RWPE2 (cell line): ENCODE results near the gene CENPP.

Source experiments
- ATAC-seq: fragments of 200-7000 bp; cut with Tn5 transposase; 3 replicates; pipeline ENCODE4 v1.9.1; 2021; ENCODE audit warnings: low read depth
- DNase-seq: peaks from one replicate; pipeline ENCODE4 v3.0.0-alpha.2; 2020; ENCODE audit warnings: low spot score
- H3K27ac ChIP-seq: fragments of 450-650 bp; 2 replicates; pipeline ENCODE4 v1.5.1; 2017; ENCODE audit warnings: mild to moderate bottlenecking; ENCODE audit not compliant: poor library complexity, severe bottlenecking
- H3K27me3 ChIP-seq: fragments of 250-450 bp; sonication (Bioruptor Pico); 2 replicates; pipeline ENCODE4 v1.5.1; 2021; ENCODE audit warnings: mild to moderate bottlenecking, moderate library complexity; ENCODE audit not compliant: insufficient read depth, poor library complexity, severe bottlenecking
- H3K36me3 ChIP-seq: fragments of 250-450 bp; sonication (Bioruptor Pico); 2 replicates; pipeline ENCODE4 v1.5.1; 2020; ENCODE audit warnings: low read depth, mild to moderate bottlenecking, moderate library complexity
- H3K4me1 ChIP-seq: fragments of 250-450 bp; sonication (Bioruptor Pico); 2 replicates; pipeline ENCODE4 v1.5.1; 2021; ENCODE audit warnings: mild to moderate bottlenecking, moderate library complexity; ENCODE audit not compliant: insufficient read depth, poor library complexity, severe bottlenecking
- H3K4me3 ChIP-seq: fragments of 250-450 bp; sonication (Bioruptor Pico); 2 replicates; pipeline ENCODE4 v1.5.1; 2021; ENCODE audit warnings: mild to moderate bottlenecking, moderate library complexity; ENCODE audit not compliant: severe bottlenecking
- H3K9me3 ChIP-seq: fragments of 250-450 bp; sonication (Bioruptor Pico); 2 replicates; pipeline ENCODE4 v1.5.1; 2021; ENCODE audit warnings: mild to moderate bottlenecking, moderate library complexity; ENCODE audit not compliant: severe bottlenecking
- CTCF ChIP-seq: fragments of 450-650 bp; IDR thresholded peaks from one replicate; pipeline ENCODE4 v1.5.1; 2017; ENCODE audit warnings: mild to moderate bottlenecking, moderate library complexity; ENCODE audit not compliant: poor library complexity, severe bottlenecking

The CENPP gene

GRCh38 chr9:92633614-92634278 is 308.0 kb downstream of the CENPP start:
- no peak overlapping the region for H3K4me3 ChIP-seq
- TF ChIP-seq CTCF = no peak
- H3K27ac ChIP-seq = no peak overlapping the region
- DNase-seq (no peak), ATAC-seq (no peak)
- H3K36me3 ChIP-seq = peaks cover 50% of the 10 kb centered on the region
- no peaks in the 10 kb centered on the region for H3K27me3 ChIP-seq
- no peaks in the 10 kb centered on the region for H3K9me3 ChIP-seq
- H3K4me1 ChIP-seq = no peaks in the 10 kb centered on the region

DNA sequence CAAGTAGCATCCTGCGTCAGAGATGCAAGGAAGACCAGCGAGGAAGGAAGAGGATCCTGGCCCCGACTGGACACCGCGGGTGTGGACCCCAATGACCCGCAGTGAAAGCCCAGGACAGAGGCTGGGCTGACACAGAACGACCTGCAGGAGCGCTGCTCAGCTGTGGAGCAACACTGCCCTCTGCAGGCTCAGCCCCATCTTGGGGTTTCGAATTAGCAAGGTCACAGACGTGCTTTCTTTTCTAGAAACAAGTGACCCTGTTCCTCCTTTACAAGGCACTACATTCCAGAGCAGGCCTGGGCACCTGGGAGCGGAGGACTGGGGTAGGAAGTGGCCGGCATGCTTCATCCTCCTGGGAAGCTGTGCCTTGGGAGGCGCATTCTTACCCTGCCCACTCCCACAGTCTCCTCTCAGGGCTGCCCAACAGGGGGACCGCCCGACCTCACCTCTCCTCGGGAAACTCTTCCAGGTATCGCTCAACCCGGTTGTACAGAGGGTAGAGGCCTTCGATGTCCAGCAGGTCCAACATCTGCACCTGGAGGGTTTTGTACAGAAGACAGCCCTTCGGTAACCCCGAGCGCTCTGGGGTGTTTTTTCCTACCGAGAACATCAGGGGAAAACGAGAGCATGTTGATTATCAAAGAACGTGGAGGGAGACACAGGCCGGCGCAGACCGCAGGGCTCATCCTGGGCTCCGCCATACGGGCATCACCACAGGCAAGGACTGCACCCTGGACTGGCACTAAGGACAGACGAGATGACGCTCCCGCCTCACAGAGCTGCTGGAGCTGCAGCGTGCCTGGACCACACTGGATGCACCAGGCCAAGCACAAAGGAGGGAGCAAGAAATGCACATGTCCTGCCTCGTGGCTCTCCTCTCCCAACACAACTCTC is 309.2 kb downstream of the CENPP start:
- Histone ChIP-seq H3K4me1 (no peaks in the 10 kb centered on the region), H3K4me3 (no peak overlapping the region), H3K27me3 (no peaks in the 10 kb centered on the region), H3K9me3 (no peaks in the 10 kb centered on the region), H3K27ac (no peak overlapping the region), H3K36me3 (peaks cover 53% of the 10 kb centered on the region)
- DNase-seq (no peak), ATAC-seq (peak; percentile 78; the same call in 2 of the 3 replicates)
- TF ChIP-seq CTCF = peak; percentile 86

- H3K9me3 ChIP-seq = no peaks in the 10 kb centered on the region
- TF ChIP-seq CTCF = no peak
- ATAC-seq (no peak), DNase-seq (no peak)
- peaks cover 53% of the 10 kb centered on the region for H3K36me3 ChIP-seq
- H3K4me1 ChIP-seq = no peaks in the 10 kb centered on the region
- H3K27me3 ChIP-seq = no peaks in the 10 kb centered on the region
- H3K4me3 ChIP-seq = no peak overlapping the region
- H3K27ac ChIP-seq = no peak overlapping the region
Observed at GRCh38 chr9:92635760-92636159, 310.0 kb downstream of the CENPP start.

DNA sequence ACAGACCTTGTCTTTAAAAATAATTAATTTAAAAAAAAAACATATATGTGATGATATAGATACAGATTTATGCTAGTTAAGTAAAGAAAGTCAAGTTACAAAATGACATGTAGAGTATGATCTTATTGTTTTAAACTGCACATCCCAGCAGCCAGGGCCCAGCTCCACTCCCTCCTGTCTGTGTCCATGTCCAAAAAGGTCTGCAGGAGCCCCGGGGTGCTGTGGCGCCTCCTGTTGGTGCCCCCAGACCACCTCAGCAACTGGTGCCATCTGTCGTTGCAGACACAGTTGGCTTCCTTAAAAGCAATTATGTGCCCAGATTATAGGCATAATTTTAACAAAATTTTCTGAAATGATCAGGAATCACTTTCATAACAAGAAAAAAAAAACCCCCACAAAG is 310.9 kb downstream of the CENPP start:
- DNase-seq (no peak), ATAC-seq (no peak)
- H3K27me3 ChIP-seq = no peaks in the 10 kb centered on the region
- no peak overlapping the region for H3K27ac ChIP-seq
- no peak overlapping the region for H3K4me3 ChIP-seq
- TF ChIP-seq CTCF = no peak
- no peaks in the 10 kb centered on the region for H3K9me3 ChIP-seq
- no peaks in the 10 kb centered on the region for H3K4me1 ChIP-seq
- peaks cover 58% of the 10 kb centered on the region for H3K36me3 ChIP-seq
